ENCODE data around the gene PGBD5. TPM values are rescaled to one million over a fixed set of nuclear protein-coding genes. Genes with fewer than 3 reads are reported as not detected.
"Not testable (repeated sequence)": the region's sequence is repeated elsewhere in the genome, so short reads cannot be mapped to it uniquely, and the experiment has no call there.

PGBD5 gene
- total and polyA plus RNA-seq, 8 donors: 2.8 to 17.2 (median 10.4) TPM

GRCh38 chr1:230414694-230415093 is 11.4 kb downstream of the PGBD5 start:
- Histone ChIP-seq H3K9me3 (no peaks in the 10 kb centered on the region), H3K27ac (no peak overlapping the region), H3K4me3 (no peak overlapping the region), H3K27me3 (no peaks in the 10 kb centered on the region), H3K4me1 (peaks cover 0 to 10% (median 7%) of the 10 kb centered on the region in 3 donors), H3K36me3 (no peaks in the 10 kb centered on the region)
- DNase-seq (no peak), FAIRE-seq (no peak), ATAC-seq (no peak)
- intact Hi-C loops (cut with DNase I): no loop called here
- no peak for TF ChIP-seq CTCF (IDR thresholded peaks at IDR 0.05)
- WGBS, 2 donors: 78% methylated on average over 4 of the region's 4 CpGs

GRCh38 chr1:230414102-230414501 is 12.0 kb downstream of the PGBD5 start:
- Histone ChIP-seq H3K27ac (no peak overlapping the region), H3K4me1 (peaks cover 0 to 10% (median 7%) of the 10 kb centered on the region in 3 donors), H3K36me3 (no peaks in the 10 kb centered on the region), H3K4me3 (no peak overlapping the region), H3K27me3 (no peaks in the 10 kb centered on the region), H3K9me3 (no peaks in the 10 kb centered on the region)
- ATAC-seq: no peak
- TF ChIP-seq CTCF (IDR thresholded peaks at IDR 0.05): no peak
- FAIRE-seq: no peak
- intact Hi-C loops (cut with DNase I): no loop called here
- no peak for DNase-seq
- WGBS, 2 donors: 92 to 96% methylated on average over 4 of the region's 4 CpGs

- DNase-seq (no peak), FAIRE-seq (no peak), ATAC-seq (no peak)
- 92 to 97% methylated on average over 6 of the region's 6 CpGs for WGBS, 2 donors
- Histone ChIP-seq H3K36me3 (no peaks in the 10 kb centered on the region), H3K4me3 (no peak overlapping the region), H3K4me1 (peaks cover 0 to 10% (median 7%) of the 10 kb centered on the region in 3 donors), H3K27me3 (no peaks in the 10 kb centered on the region), H3K9me3 (no peaks in the 10 kb centered on the region), H3K27ac (no peak overlapping the region)
- intact Hi-C loops (cut with DNase I): no loop called here
- TF ChIP-seq CTCF (IDR thresholded peaks at IDR 0.05): no peak
These were observed 13.1 kb downstream of the PGBD5 start for GRCh38 chr1:230413061-230413460.

GRCh38 chr1:230408971-230409370 is 17.2 kb downstream of the PGBD5 start:
- intact Hi-C loops (cut with DNase I): no loop called here
- no peaks in the 10 kb centered on the region for H3K36me3 ChIP-seq
- H3K9me3 ChIP-seq: no peaks in the 10 kb centered on the region
- 63 to 78% methylated on average over 2 of the region's 2 CpGs for WGBS, 2 donors
- no peak for TF ChIP-seq CTCF (IDR thresholded peaks at IDR 0.05)
- DNase-seq (no peak), ATAC-seq (no peak), FAIRE-seq (no peak)
- H3K27me3 ChIP-seq: no peaks in the 10 kb centered on the region
- no peak overlapping the region for H3K4me3 ChIP-seq
- H3K4me1 ChIP-seq: peaks cover 0 to 10% (median 7%) of the 10 kb centered on the region in 3 donors
- no peak overlapping the region for H3K27ac ChIP-seq

GRCh38 chr1:230407351-230407750 is 18.8 kb downstream of the PGBD5 start:
- Histone ChIP-seq H3K27me3 (no peaks in the 10 kb centered on the region), H3K4me1 (peaks cover 0 to 10% (median 7%) of the 10 kb centered on the region in 3 donors), H3K4me3 (no peak overlapping the region), H3K27ac (no peak overlapping the region), H3K36me3 (no peaks in the 10 kb centered on the region), H3K9me3 (no peaks in the 10 kb centered on the region)
- ATAC-seq: peak; percentile 46 to 89 (median 65)
- intact Hi-C loops (cut with DNase I): no loop called here
- FAIRE-seq: no peak
- peak in 1 of 6 donors; percentile 30 for DNase-seq
- 58 to 62% methylated on average over 2 of the region's 2 CpGs for WGBS, 2 donors
- no peak for TF ChIP-seq CTCF (IDR thresholded peaks at IDR 0.05)

- ATAC-seq, H3K4me3 ChIP-seq, H3K36me3 ChIP-seq: not testable (repeated sequence)
These were observed 19.4 kb downstream of the PGBD5 start for GRCh38 chr1:230406727-230407126.

More at GRCh38 chr1:230406727-230407126, 19.4 kb downstream of the PGBD5 start:
- H3K9me3 ChIP-seq; H3K27ac ChIP-seq; FAIRE-seq; intact Hi-C loops (cut with DNase I); DNase-seq; H3K4me1 ChIP-seq; H3K27me3 ChIP-seq: not testable (repeated sequence)
- 88 to 93% methylated on average over 11 of the region's 11 CpGs for WGBS, 2 donors

Measured in pancreas (tissue), 10 donors.